HG02884 (cell line): ENCODE measurements around the gene TMEM86B.
"Not testable (repeated sequence)": the region's sequence is repeated elsewhere in the genome, so short reads cannot be mapped to it uniquely, and the experiment has no call there.

ENCODE experiments used
- ATAC-seq: cut with Tn5 transposase; IDR thresholded peaks from one replicate; pipeline ENCODE4 v1.9.1; 2021; ENCODE audit warnings: mild to moderate bottlenecking, moderate library complexity; ENCODE audit not compliant: unreplicated experiment

The TMEM86B gene

DNA sequence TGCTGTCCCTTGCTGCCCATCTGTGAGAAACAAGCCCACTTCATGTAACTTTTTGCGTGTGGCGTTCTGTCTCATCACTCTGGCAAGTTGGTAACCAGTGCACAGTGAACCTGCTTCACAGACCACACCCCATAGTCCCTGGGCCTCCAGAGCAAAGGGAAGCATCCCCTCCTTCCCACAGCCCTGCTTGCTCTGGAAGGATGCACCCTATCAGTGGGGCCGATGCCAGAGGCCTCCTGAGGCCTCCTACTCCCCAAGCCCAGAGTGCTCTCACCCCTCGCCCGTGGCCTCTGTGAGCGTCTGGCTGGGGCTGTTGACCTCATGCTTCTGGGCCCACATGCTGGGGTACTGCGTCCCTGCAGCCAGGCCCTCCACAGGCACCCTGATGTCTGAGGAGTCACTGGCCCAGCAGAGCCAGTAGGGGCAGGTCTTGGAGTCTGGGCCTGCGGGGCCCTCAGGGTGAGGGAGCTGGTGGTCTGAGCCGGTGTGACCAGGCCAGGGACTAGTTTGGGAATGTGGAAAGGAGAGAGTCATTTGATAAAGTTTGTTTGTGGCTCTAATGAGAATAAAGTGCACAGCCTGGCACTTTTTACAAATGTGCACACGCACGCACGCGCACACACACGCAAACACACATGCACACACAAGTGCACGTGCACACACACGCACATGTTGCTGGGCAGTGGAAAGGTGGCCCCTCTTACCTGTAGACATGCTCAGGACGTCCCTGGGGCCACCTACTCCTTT, 5.1 kb downstream of the TMEM86B start:
- no peak for ATAC-seq

DNA sequence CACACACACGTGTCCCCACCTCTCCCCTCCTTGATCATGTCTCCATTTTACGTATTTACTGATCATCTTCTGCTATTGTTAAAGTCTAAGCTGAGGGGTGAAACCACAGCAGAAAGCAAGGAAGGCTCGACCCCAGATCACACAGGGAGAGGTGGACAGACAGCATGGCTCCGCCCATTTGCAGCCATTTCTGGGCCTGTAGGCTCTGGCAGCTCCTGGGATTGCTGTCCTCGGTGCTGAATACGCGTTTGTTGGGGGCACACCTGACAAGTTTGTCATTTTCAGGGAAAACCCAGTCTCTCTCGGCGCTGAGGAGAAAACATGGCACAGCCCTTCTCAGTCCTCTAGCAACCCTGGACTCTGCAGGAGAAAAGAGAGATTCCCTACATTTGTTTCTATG, 8.0 kb downstream of the TMEM86B start:
- ATAC-seq, result no peak

- ATAC-seq, result no peak
Measured at GRCh38 chr19:55216461-55217198, 11.9 kb downstream of the TMEM86B start.

DNA sequence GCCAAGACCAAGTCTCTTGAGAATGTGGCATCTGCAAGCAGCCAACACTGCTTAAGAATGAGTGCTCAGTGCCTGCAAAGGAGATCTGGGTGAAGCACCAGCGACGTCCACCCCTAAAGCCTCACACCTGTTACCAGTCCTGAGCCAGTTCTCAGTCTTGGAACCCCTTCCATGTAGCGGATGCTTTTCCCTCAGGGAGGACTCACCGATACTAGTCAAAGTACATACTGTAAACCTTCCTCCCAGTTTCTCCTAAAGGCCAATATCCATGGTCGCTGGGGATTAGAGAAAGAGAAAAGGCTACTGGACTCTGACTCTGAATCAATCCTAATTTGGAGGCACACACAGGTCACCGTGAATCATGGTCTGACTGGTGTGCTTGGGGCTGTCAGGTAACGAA, 15.0 kb downstream of the TMEM86B start:
- no peak for ATAC-seq

DNA sequence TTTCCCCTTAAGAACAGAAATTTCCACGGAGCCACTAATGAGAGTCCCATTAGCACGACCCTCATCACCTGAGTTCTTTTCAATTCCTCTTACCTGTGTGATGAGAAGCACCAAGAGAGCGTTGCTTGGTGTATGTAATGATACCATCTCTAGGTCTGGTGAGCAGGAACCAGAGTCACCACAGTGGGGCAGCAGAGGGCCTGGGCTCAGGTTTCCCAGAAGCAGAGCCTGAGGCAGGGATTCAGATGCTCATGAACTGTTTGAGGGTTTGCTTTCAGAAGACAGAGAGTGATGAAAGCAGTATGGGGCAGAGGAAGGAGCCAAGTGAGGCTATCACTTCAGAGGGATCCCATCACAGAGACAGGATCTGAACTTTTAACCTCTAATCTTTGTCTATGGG, 16.1 kb downstream of the TMEM86B start:
- ATAC-seq, result no peak

GRCh38 chr19:55209693-55210472, 18.7 kb downstream of the TMEM86B start:
- no peak for ATAC-seq

DNA sequence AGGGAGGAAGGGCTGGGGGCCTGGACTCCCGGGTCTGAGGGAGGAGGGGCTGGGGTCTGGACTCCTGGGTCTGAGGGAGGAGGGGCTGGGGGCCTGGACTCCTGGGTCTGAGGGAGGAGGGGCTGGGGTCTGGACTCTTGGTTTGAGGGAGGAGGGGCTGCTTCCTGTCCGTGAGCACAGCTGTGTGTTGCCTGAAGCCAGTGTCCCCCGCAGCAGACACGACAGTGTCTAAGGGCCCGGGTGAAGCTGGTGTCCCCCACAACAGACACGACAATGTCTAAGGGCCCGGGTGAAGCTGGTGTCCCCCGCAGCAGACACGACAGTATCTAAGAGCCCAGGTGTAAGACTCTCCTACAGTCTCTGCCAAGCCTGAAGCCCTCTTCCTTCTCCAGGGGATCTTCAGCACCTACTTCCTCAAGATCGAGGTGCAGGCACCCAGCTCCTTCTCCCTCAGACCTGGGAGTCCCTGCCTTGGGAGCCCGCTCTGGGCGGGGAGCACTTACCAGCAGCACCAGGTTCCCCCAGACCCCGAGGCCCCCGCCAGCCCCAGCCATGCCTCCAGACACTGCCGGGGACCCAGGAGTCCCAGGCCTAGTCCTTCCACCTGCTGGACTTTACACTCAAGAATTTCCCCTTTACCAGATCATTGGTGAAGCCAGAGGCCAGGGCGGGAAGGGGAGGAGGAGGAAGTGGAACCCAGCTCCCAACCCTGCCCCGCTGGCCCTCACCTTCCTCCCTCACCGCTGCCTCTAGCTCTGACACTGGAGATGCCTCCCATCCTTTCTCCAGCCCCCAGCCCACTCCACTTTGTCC, 19.5 kb downstream of the TMEM86B start, which contains the start of gene PTPRH:
PTPRH (minus strand) TSS at position 622 of the 813 bp plus-strand sequence; CDS start at position 554, 68 bp downstream.
- no peak for ATAC-seq

- ATAC-seq, result no peak
Measured at GRCh38 chr19:55206664-55207500, 21.7 kb downstream of the TMEM86B start.

GRCh38 chr19:55202199-55202598, 26.4 kb downstream of the TMEM86B start:
- ATAC-seq, result not testable (repeated sequence)

- ATAC-seq, result no peak
Measured at GRCh38 chr19:55199620-55200204, 28.9 kb downstream of the TMEM86B start.

GRCh38 chr19:55198651-55199050, 29.9 kb downstream of the TMEM86B start:
- ATAC-seq, result no peak

DNA sequence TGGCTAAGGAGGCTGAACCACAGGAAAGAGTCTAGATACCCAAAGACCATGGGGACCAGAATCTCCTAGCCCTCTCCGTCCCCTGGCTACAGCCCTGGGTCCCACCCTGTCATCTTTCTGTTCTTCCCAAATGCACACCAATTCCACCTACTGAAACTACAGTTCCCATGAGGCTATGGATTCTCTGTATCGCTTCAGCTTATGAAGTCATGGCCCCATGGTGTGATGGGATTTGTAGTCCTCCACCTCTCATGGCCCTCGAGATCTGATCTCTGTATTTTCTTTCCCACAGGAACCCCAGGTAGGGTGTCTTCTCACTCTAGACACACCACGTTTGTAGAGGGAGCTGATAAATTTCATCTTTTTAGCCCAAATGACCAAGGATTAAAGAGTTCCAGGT, 31.0 kb downstream of the TMEM86B start:
- ATAC-seq, result no peak

DNA sequence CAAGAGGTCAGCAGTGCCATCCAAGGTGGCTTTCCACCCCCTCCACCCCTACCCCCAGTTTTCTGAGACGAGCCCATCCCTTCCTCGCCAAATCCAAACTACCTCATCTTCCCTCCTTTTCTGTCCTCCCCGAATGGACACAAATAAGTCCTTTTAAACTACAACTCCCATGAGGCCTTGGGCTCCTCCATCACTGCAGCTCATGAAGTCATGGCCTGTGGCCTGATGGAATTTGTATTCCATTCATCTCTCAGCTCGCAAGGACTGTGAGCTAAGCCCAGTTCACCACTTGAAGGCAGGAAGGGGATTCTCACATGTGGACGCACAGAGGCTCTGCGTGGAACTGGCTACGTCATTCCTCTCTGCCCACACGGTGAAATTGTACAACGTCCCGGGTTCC, 31.8 kb downstream of the TMEM86B start:
- ATAC-seq, result no peak

DNA sequence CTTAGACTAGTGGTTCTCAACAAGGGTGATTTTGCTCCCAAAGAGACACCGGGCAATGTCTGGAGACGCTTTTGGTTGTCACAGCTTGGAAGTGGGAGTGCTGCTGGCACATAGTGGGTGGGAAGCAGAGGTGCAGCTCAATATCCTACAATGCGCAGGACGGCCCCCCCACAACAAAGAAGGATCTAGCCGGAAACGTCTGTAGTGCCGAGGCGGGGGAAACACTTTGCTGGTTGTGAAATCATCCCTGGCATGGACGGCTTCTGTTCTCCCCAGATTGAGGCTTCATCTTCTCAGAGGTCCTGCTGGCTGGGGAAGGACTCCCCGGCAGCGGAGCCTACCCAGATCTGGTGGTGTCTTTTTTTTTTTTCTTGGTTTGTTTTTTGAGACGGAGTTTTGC, 35.1 kb downstream of the TMEM86B start:
- ATAC-seq, result no peak

DNA sequence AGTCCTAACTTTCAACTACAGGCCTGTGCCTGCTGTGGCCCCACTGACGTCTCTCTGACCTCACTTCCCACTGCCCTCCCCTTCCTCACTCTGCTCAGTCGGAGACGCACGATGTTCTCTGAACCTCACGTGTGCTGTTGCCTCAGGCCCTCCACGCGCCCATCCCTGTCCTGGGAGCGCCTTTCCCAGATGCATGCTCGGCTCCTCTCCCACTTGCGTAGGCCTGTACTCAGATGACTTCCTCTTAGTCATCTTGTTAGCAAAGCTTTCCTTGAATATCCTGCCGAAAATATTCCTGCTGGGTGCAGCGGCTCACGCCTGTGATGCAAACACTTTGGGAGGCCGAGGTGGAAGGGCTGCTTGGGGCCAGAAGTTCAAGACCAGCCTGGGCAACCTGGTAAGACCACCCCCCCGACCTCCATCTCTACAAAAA, 39.1 kb downstream of the TMEM86B start:
- ATAC-seq, result no peak

GRCh38 chr19:55188625-55189024, 39.9 kb downstream of the TMEM86B start:
- ATAC-seq, result no peak

DNA sequence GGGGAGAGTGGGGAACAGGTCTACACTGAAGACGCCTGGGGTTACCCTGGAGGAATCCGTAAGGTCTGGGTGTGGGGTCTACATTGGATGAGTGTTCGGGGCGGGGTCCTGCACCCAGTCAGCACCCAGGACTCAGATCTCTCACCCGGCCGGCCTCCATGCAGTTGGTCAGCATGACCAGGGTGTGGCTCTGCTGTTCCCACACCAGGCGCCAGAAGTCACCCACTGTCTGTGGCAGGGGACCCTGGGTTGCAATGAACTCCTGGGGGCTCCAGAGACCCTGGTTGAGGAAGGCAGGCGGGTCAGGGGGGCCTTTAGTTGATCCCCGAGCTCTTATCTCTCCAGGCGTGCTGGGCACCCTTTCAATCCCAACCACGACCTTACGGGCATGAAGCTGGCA, 42.5 kb downstream of the TMEM86B start:
- ATAC-seq, result no peak

DNA sequence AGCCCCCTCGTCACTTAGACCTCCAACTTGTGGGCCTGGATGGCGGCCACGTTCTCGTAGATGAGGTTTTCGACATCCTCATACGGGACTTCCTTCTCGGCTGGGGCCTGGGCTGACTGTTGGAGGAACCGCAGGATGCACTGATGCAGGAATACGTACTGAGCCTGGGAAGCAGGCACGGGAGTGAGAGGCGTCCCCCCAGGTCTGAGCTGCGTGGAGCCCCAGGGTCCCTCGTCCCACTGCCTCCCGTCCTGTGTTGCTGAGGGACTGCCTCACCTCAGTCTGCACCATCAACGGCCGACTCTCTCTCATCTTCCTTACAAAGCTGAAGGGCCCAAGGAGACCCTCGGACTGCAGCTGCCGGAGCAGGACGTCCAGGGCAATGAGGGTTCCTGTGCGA, 46.8 kb downstream of the TMEM86B start:
- ATAC-seq, result no peak
